GM19240 (cell line): ENCODE results near the gene RHOBTB1.

ENCODE experiments used
- DNase-seq: peaks from one replicate; pipeline ENCODE4 v3.0.0; 2011; ENCODE audit warnings: low spot score; ENCODE audit not compliant: insufficient read length

RHOBTB1 gene

GRCh38 chr10:60942134-60942787, 1.7 kb downstream of the RHOBTB1 start:
- DNase-seq: no peak

- no peak for DNase-seq
Observed at GRCh38 chr10:60940446-60940845, 3.5 kb downstream of the RHOBTB1 start.

GRCh38 chr10:60937784-60938654, 6.0 kb downstream of the RHOBTB1 start:
- no peak for DNase-seq

GRCh38 chr10:60937022-60937421, 7.0 kb downstream of the RHOBTB1 start:
- DNase-seq: no peak

- no peak for DNase-seq
Observed at GRCh38 chr10:60934215-60935175, 9.5 kb downstream of the RHOBTB1 start.

- DNase-seq: no peak
Observed at GRCh38 chr10:60932756-60933155, 11.2 kb downstream of the RHOBTB1 start.

GRCh38 chr10:60930237-60930636, 13.7 kb downstream of the RHOBTB1 start:
- DNase-seq: no peak

- no peak for DNase-seq
Observed at GRCh38 chr10:60921633-60922032, 22.4 kb downstream of the RHOBTB1 start.

- DNase-seq: no peak
Observed at GRCh38 chr10:60920479-60920878, 23.5 kb downstream of the RHOBTB1 start.

- DNase-seq: no peak
Observed at GRCh38 chr10:60919551-60919950, 24.4 kb downstream of the RHOBTB1 start.

GRCh38 chr10:60917331-60918280, 26.4 kb downstream of the RHOBTB1 start:
- DNase-seq: no peak

- no peak for DNase-seq
Observed at GRCh38 chr10:60916025-60916424, 28.0 kb downstream of the RHOBTB1 start.

- no peak for DNase-seq
Observed at GRCh38 chr10:60914690-60915141, 29.3 kb downstream of the RHOBTB1 start.

- no peak for DNase-seq
Observed at GRCh38 chr10:60913657-60914056, 30.3 kb downstream of the RHOBTB1 start.

- no peak for DNase-seq
Observed at GRCh38 chr10:60913071-60913470, 30.9 kb downstream of the RHOBTB1 start.

- DNase-seq: no peak
Observed at GRCh38 chr10:60911715-60912114, 32.3 kb downstream of the RHOBTB1 start.

GRCh38 chr10:60911216-60911615, 32.8 kb downstream of the RHOBTB1 start:
- no peak for DNase-seq

GRCh38 chr10:60910543-60910942, 33.4 kb downstream of the RHOBTB1 start:
- DNase-seq: no peak

- DNase-seq: no peak
Observed at GRCh38 chr10:60908896-60909295, 35.1 kb downstream of the RHOBTB1 start.

GRCh38 chr10:60908031-60908430, 36.0 kb downstream of the RHOBTB1 start:
- DNase-seq: no peak
